ENCODE data around the gene DMAC2.
A peak's percentile ranks its signal among the peaks of the same experiment; 100 is the strongest.
"Not testable (repeated sequence)": the region's sequence is repeated elsewhere in the genome, so short reads cannot be mapped to it uniquely, and the experiment has no call there.

DMAC2 gene

DNA sequence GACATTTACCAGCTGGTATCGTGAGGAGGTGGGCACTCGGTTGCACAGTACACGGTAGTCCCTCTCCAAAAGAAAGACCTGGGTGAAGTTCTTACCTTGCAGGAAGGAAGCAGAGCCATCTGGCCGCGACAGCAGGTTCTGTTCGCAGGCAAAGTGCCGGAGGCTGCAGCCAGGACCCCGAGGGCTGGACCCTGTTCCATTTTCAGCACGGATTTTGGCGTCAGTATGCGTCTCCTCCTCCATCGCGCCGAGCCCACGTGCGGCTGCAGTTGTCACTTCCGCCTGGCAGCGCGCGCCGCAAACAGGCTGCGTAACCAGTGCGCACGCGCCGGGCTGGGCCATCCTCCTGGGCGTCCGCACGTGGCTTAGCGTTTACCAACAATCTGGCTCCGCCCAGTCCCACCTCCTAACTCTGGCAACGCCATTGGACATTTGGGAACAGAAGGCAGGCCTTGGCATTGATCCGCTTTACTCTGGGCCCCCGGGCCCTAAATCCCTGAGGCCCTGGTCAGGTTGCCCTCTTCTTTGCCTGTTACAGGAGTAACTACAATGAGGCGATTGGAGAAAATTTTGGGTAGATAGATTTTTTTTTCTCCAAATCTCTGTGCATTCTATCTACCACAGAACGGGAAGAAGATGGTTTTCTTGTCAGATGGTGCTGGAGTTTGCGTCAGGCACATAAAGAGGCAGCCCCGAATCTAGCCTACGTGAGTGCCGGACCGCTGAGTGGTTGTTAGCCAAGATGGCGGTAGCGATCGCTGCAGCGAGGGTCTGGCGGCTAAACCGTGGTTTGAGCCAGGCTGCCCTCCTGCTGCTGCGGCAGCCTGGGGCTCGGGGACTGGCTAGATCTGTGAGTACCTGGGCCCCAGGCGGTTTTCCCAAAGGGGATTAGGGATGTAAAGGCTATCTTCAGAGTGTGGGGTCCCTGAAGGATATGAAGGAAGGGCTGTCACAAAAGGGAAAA is 42.3 kb downstream of the DMAC2 start, which contains the start of the genes BCKDHA and EXOSC5:
Gene BCKDHA, plus strand, starts transcription at position 733 of the 964 bp plus-strand sequence. Its CDS starts 10 bp downstream, at position 743.
Gene EXOSC5, minus strand, starts transcription at position 274 of the 964 bp plus-strand sequence. Its CDS starts 31 bp downstream, at position 243.
- DNase-seq: peak; percentile 100

DNA sequence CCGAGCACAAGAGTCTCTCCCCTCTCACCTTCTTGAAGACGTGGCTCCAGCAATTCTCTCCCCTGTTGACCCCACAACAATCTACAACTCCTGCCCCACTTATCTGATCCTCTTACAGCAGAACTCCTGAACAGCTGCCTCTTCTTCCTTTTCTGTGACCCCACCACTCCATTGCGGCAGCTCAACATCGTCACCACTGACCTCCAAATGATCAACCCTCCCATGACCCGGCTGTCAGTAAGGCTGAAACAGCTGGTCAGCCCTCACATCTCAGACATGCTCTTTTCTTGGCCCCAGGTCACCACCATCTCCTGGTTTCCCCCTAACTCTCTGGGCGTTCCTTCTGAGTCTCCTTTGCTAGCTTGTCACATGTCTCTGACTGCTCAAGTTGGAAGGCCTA is 44.4 kb downstream of the DMAC2 start:
- no peak for DNase-seq

DNA sequence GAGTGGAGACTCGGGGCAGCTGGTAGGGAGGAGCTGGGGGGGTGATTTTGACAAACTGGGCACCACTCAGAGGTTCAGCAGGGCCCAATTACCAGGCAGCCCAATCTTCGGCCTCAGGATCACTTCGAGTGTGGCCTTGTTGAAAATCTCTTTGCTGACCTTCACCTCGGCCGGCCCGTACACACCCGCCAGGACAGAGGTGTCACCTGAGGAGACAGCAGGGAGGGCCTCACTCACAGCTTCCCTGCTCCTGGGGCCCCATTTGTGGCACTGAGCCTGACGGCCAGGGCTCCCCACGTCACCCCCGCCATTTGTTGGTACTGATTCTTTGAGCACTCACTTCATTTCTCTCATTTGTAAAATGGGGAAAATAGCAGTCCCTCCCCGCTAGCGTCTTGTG is 46.9 kb downstream of the DMAC2 start:
- DNase-seq: no peak

DNA sequence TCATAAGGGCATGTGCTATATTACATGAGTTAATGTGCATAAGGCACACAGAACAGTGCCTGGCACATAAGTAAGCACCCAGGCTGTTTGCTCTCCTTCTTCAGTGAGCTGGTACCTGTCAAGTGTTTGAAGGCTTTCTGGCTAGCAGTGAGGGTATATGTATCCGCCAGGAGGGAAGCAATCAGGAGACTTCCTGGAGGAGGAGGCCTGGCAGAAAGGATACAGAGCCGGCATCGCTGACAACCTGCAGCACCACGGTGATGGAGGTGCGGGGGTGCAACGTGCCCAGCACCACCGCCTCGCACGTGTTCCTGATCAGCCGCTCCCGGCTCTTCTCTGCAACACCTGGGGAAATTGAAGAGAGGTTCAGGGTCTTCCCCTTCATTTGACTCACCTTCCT is 48.1 kb downstream of the DMAC2 start:
- no peak for DNase-seq

DNA sequence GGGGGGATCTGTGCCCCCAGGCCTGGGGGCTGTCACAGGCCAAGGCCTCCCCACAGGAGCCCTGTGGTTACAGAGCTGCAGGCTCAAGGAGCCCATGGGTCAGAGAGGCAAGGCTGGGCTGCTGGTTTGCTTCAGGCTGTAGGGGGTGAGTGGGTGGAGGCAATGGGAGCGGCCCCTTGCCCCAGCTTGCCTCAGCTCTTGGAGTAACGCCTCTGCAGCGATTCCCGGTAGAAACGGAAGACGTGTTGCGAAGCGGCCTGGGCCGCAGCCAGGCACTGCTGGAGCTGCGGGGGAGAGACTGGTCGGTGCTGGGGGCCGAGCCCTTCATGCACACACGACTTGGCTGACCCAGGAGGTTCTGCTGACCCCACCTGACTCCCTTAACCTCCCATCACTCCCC is 53.3 kb downstream of the DMAC2 start:
- no peak for DNase-seq

DNA sequence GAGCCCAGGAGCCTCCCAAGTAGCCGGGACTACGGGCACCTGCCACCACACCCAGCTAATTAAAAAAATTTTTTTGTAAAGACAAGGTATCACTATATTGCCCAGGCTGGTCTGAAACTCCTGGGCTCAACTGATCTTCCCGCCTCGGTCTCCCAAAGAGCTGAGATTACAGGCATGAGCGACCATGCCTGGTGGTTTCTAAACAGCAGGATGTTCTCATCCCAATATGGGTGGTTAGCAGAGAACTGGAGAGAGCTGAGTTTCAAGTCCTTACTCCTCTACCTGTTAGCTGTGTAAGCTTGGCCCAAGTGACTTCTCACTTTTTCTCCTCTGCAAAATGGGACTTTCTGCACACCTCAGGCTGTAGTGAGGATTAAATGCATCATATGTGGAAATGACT is 55.4 kb downstream of the DMAC2 start:
- no peak for DNase-seq

DNA sequence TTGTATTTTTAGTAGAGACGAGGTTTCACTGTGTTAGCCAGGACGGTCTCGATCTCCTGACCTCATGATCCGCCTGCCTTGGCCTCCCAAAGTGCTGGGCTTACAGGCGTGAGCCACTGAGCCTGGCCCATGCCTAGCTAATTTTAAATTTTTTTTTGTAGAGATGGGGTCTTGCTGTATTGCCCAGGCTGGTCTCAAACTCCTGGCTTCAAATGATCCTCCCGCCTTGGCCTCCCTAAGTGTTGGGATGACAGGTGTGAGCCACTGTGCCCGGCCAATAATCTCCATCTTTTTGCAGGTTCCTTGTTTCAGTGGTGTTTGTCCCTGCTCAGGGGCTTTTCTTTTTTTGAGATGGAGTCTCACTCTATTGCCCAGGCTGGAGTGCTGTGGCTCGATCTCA is 58.2 kb downstream of the DMAC2 start:
- DNase-seq: not testable (repeated sequence)

Measured in CD4-positive, alpha-beta T cell treated with Interleukin-4 for 1 hour (primary cell).